Rectal smooth muscle tissue (tissue), 1 donor: ENCODE measurements around the gene LRRK1.

Experiments
- H3K27ac ChIP-seq: one replicate; pipeline ENCODE4 v1.7.0; 2013; ENCODE audit warnings: low read depth, low read length, inconsistent platforms
- H3K27me3 ChIP-seq: one replicate; pipeline ENCODE4 v1.7.0; 2013; ENCODE audit warnings: low read length; ENCODE audit not compliant: control insufficient read depth, insufficient read depth
- H3K36me3 ChIP-seq: one replicate; pipeline ENCODE4 v1.7.0; 2013; ENCODE audit warnings: low read length; ENCODE audit not compliant: control insufficient read depth, insufficient read depth
- H3K4me1 ChIP-seq: one replicate; pipeline ENCODE4 v1.7.0; 2013; ENCODE audit warnings: low read length; ENCODE audit not compliant: control insufficient read depth, insufficient read depth
- H3K4me3 ChIP-seq: one replicate; pipeline ENCODE4 v1.7.0; 2013; ENCODE audit warnings: low read length
- H3K9ac ChIP-seq: one replicate; pipeline ENCODE4 v1.7.0; 2013; ENCODE audit warnings: low read length

The LRRK1 gene

DNA sequence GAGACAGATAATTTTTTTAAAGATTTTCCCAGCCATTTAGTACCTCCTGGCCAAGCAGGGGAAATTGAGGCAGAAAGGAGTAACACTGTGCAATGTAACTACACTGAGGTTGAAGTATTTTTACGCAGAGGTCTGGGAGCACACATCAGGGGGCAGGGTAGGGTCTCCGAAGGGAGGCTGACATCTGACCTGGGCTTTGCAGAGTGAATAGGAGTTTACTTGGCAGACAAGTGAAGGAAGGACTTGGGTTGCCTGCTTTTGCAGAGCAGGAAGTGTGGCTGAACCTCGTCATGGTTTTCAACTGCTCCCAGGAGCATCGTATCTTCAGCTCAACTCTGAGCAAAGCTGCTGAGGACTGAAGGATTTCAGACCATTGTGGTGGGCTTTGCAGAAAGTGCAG lies 66.2 kb downstream of the LRRK1 start:
- Histone ChIP-seq H3K36me3 (peaks cover 5% of the 10 kb centered on the region), H3K27me3 (no peaks in the 10 kb centered on the region), H3K9ac (no peak overlapping the region), H3K4me1 (no peaks in the 10 kb centered on the region), H3K27ac (no peak overlapping the region), H3K4me3 (no peak overlapping the region)

GRCh38 chr15:100986158-100986896 lies 67.2 kb downstream of the LRRK1 start:
- peaks cover 5% of the 10 kb centered on the region for H3K36me3 ChIP-seq
- no peaks in the 10 kb centered on the region for H3K4me1 ChIP-seq
- H3K9ac ChIP-seq = no peak overlapping the region
- H3K27me3 ChIP-seq = no peaks in the 10 kb centered on the region
- no peak overlapping the region for H3K4me3 ChIP-seq
- H3K27ac ChIP-seq = no peak overlapping the region

GRCh38 chr15:100987143-100987542 lies 68.0 kb downstream of the LRRK1 start:
- Histone ChIP-seq H3K9ac (no peak overlapping the region), H3K4me1 (no peaks in the 10 kb centered on the region), H3K27me3 (no peaks in the 10 kb centered on the region), H3K4me3 (no peak overlapping the region), H3K27ac (no peak overlapping the region), H3K36me3 (peaks cover 5% of the 10 kb centered on the region)

- Histone ChIP-seq H3K36me3 (peaks cover 5% of the 10 kb centered on the region), H3K9ac (no peak overlapping the region), H3K4me3 (no peak overlapping the region), H3K27ac (no peak overlapping the region), H3K4me1 (no peaks in the 10 kb centered on the region), H3K27me3 (no peaks in the 10 kb centered on the region)
Measured at GRCh38 chr15:100988297-100988696, 69.1 kb downstream of the LRRK1 start.

DNA sequence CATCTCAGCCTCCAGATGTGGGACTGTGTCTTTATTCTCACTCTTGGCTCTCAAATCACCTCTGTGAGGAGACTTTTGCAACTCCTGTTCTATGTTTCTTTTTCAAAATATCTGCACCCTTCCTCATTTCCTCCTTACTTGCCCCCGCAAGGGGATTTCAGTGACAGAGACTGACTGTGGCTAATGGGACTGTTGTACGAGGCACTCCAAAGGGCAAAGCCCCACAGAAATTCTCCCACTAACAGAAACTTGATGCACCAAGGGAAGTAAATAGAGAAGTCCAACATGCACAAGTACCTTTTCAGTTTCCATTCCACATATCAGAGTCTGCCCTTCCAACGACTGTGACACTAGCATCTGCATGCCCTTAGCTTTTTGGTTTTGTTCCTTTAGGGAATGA lies 69.7 kb downstream of the LRRK1 start:
- H3K27ac ChIP-seq = no peak overlapping the region
- no peaks in the 10 kb centered on the region for H3K27me3 ChIP-seq
- peaks cover 5% of the 10 kb centered on the region for H3K36me3 ChIP-seq
- H3K9ac ChIP-seq = no peak overlapping the region
- no peak overlapping the region for H3K4me3 ChIP-seq
- no peaks in the 10 kb centered on the region for H3K4me1 ChIP-seq

- H3K4me3 ChIP-seq = no peak overlapping the region
- no peak overlapping the region for H3K9ac ChIP-seq
- H3K27ac ChIP-seq = no peak overlapping the region
- no peaks in the 10 kb centered on the region for H3K27me3 ChIP-seq
- H3K4me1 ChIP-seq = no peaks in the 10 kb centered on the region
- H3K36me3 ChIP-seq = peaks cover 3% of the 10 kb centered on the region
Measured at GRCh38 chr15:100994597-100995446, 75.7 kb downstream of the LRRK1 start.

DNA sequence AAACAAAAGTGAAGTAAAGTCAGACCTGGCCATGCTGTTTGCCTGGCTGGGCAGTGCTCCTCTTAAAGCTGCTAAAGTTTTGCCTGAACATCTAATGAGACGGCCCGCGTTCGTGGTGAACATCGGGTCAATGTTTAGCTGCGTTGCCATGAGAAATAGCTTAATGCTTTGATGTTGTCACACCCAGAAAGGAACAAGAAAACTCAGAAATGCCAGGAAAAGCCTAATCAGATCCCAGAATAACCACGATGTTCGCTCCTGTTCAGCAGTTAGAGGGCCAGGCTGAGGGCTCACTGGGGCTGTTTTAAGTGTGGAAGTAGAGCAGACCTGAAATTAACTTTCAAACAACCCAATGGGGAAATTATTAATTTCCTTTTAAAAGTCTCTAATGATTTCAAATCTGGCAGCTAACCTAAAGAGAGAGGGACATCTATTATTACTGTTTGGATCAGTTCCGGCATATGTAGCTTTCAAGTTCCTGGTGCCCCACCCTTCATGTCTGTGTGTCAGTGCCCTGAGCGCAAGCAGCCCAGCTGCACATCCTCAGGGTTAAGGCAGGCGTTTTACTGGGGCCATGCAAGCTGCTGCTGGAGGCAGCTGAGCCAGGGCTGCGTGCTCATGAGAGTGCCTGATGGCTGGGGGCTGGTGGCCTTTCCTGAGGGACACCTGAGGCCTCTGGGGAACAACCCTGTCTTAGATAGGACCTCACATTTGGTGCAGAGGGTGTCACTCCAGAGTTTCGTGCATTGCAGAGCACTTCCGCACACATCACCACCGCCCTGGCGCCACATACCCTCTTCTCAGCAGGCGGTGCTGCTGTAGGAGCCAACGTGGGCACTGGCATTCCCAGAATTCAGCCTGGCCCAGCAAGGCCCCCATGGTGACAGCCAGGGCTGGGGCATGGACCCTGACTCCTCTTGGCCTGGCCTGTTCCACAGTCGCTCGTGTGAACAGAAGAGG lies 76.6 kb downstream of the LRRK1 start:
- Histone ChIP-seq H3K36me3 (peaks cover 3% of the 10 kb centered on the region), H3K27ac (no peak overlapping the region), H3K4me1 (no peaks in the 10 kb centered on the region), H3K27me3 (no peaks in the 10 kb centered on the region), H3K9ac (no peak overlapping the region), H3K4me3 (no peak overlapping the region)

- Histone ChIP-seq H3K9ac (no peak overlapping the region), H3K4me1 (no peaks in the 10 kb centered on the region), H3K36me3 (peaks cover 3% of the 10 kb centered on the region)
Measured at GRCh38 chr15:100997442-100997841, 78.3 kb downstream of the LRRK1 start.

GRCh38 chr15:100998630-100999029 lies 79.5 kb downstream of the LRRK1 start:
- H3K4me1 ChIP-seq = no peaks in the 10 kb centered on the region

More at GRCh38 chr15:100997442-100997841, 78.3 kb downstream of the LRRK1 start:
- Histone ChIP-seq H3K27ac (no peak overlapping the region), H3K27me3 (no peaks in the 10 kb centered on the region), H3K4me3 (no peak overlapping the region)

DNA sequence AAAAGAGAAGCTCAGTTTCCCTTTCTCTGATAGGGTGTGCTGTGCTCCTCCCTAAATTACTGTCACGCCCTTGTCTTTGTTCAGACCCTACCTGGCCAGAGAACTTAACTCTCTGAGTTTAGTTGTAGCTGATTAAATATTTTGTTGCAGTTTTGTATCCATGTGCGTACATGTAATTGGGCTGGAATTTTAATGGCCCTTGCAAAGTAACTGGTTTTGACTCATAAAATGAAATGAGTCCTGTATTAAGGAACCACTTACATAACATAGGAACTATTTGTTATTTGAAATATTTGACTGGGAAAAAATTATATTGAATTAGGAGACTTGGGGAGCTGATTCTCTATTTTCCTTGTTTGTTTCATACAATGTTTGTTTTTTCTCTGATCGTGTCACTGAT lies 80.2 kb downstream of the LRRK1 start:
- no peaks in the 10 kb centered on the region for H3K27me3 ChIP-seq
- no peak overlapping the region for H3K4me3 ChIP-seq
- no peak overlapping the region for H3K27ac ChIP-seq
- H3K9ac ChIP-seq = no peak overlapping the region
- peaks cover 3% of the 10 kb centered on the region for H3K36me3 ChIP-seq
- no peaks in the 10 kb centered on the region for H3K4me1 ChIP-seq

More at GRCh38 chr15:100998630-100999029, 79.5 kb downstream of the LRRK1 start:
- no peaks in the 10 kb centered on the region for H3K27me3 ChIP-seq
- H3K9ac ChIP-seq = no peak overlapping the region
- peaks cover 3% of the 10 kb centered on the region for H3K36me3 ChIP-seq
- no peak overlapping the region for H3K27ac ChIP-seq
- H3K4me3 ChIP-seq = no peak overlapping the region

DNA sequence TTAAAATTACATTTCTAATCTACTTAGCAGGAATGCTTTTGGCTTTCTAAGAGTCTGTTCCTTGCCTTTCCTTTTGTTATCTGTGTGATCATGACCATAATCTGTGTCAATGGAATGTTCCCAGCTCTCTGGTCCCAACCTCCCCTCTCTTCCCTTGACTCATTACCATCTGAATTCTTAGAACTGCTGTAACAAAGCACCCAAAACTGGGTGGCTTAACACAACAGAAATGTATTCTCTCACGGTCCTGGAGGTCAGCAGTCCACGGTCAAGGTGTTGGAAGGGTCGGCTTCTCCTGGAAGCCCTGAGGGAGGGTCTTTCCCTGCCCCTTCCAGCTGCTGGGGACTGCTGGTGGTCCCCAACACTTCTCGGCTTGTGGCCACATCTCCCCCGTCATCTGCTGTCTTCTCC lies 81.1 kb downstream of the LRRK1 start:
- Histone ChIP-seq H3K4me1 (no peaks in the 10 kb centered on the region), H3K9ac (no peak overlapping the region), H3K27ac (no peak overlapping the region), H3K4me3 (no peak overlapping the region), H3K27me3 (no peaks in the 10 kb centered on the region), H3K36me3 (no peaks in the 10 kb centered on the region)

- H3K27me3 ChIP-seq = no peaks in the 10 kb centered on the region
- H3K36me3 ChIP-seq = no peaks in the 10 kb centered on the region
- no peak overlapping the region for H3K4me3 ChIP-seq
- H3K4me1 ChIP-seq = no peaks in the 10 kb centered on the region
- no peak overlapping the region for H3K9ac ChIP-seq
- H3K27ac ChIP-seq = no peak overlapping the region
Measured at GRCh38 chr15:101001056-101001455, 81.9 kb downstream of the LRRK1 start.
